Smooth muscle cell (in vitro differentiated cells): ENCODE data around the gene FUT8. TPM values are rescaled to one million over a fixed set of nuclear protein-coding genes. Genes with fewer than 3 reads are reported as not detected.

ENCODE experiments used
- DNase-seq: peaks from one replicate; lab custom pipeline; 2025; ENCODE audit not compliant: unreplicated experiment; lab: John Stamatoyannopoulos, UW
- H2AFZ ChIP-seq: fragments of 200-600 bp; sonication (generic); 2 replicates; pipeline ENCODE4 v1.6.0; 2016; ENCODE audit warnings: antibody characterized with exemption, low read depth, mild to moderate bottlenecking
- H3F3A ChIP-seq: fragments of 200-600 bp; sonication (generic); 2 replicates; pipeline ENCODE4 v1.6.0; 2017; ENCODE audit warnings: antibody characterized with exemption, low read depth
- H3K27ac ChIP-seq: fragments of 200-600 bp; sonication (generic); 2 replicates; pipeline ENCODE4 v1.5.1; 2016; ENCODE audit warnings: low read depth, mild to moderate bottlenecking
- H3K27me3 ChIP-seq: fragments of 200-600 bp; sonication (generic); 2 replicates; pipeline ENCODE4 v1.6.1; 2016; ENCODE audit warnings: low read depth, mild to moderate bottlenecking
- H3K36me3 ChIP-seq: fragments of 200-600 bp; sonication (generic); 2 replicates; pipeline ENCODE4 v1.5.1; 2016; ENCODE audit warnings: low read depth
- H3K4me1 ChIP-seq: fragments of 200-600 bp; sonication (generic); 2 replicates; pipeline ENCODE4 v1.5.1; 2016; ENCODE audit warnings: low read depth
- H3K4me2 ChIP-seq: fragments of 200-600 bp; sonication (generic); 2 replicates; pipeline ENCODE4 v1.6.0; 2016; ENCODE audit warnings: mild to moderate bottlenecking
- H3K4me3 ChIP-seq: fragments of 200-600 bp; sonication (generic); 2 replicates; pipeline ENCODE4 v1.5.1; 2016; ENCODE audit warnings: mild to moderate bottlenecking
- H3K79me2 ChIP-seq: fragments of 200-600 bp; sonication (generic); 2 replicates; pipeline ENCODE4 v1.6.0; 2016; ENCODE audit warnings: low read depth, mild to moderate bottlenecking
- H3K9ac ChIP-seq: fragments of 200-600 bp; sonication (generic); 2 replicates; pipeline ENCODE4 v1.6.0; 2016; ENCODE audit warnings: low read depth
- H3K9me3 ChIP-seq: fragments of 200-600 bp; sonication (generic); replicated peaks from 2 replicates; pipeline ENCODE4 v1.5.1; 2016; ENCODE audit warnings: low read depth
- H4K20me1 ChIP-seq: fragments of 200-600 bp; sonication (generic); 2 replicates; pipeline ENCODE4 v1.6.0; 2016; ENCODE audit warnings: low read depth
- WGBS: methylation state at CpG from one replicate; pipeline ENCODE4 v1.1.7; 2016; ENCODE audit warnings: low lambda C conversion rate; 5-methylcytosine and 5-hydroxymethylcytosine counted together
- polyA plus RNA-seq: library from polyadenylated mRNA; unstranded; fragments of >200 nt; fragmentation: Nextera tagmentation; extraction: Ambion mirVana; gene quantifications from 2 replicates; pipeline ENCODE4 v1.2.1, GENCODE V29; 2016
- total RNA-seq: library from RNA; depleted of rRNA; stranded (reverse); fragments of >200 nt; gene quantifications from 2 replicates; pipeline ENCODE4 v1.2.3, GENCODE V29; 2014
- TF ChIP-seq, protein P1 (sequence below): fragments of 200-600 bp; sonication (generic); IDR thresholded peaks from 2 replicates; pipeline ENCODE4 v1.5.1; 2017; ENCODE audit warnings: borderline replicate concordance, mild to moderate bottlenecking, antibody characterized with exemption; ENCODE audit not compliant: insufficient read depth, poor library complexity, severe bottlenecking

FUT8 gene
- total and polyA plus RNA-seq, 2 experiments from 2014 or later: 12.8 to 50.2 TPM

DNA sequence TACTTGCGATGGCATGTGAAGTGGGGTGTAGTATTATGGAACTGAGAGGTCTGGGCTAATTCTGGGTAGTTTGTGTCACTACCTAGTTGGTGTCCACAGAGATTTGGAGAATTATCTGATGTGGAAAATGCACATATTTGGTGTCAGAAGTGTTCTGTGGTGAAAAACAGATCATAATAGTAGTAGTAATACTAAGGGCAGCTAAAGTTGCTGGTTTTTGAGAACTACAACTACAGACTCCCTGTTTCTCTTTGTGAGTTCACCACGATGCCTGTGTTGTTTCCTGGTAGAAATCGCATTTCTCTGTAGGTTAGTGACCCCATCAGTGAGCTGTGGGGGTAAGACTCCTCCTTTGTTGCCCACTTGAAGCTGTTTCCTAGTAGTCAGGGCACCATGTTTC lies 206.5 kb downstream of the FUT8 start:
- TF ChIP-seq, protein P1, sequence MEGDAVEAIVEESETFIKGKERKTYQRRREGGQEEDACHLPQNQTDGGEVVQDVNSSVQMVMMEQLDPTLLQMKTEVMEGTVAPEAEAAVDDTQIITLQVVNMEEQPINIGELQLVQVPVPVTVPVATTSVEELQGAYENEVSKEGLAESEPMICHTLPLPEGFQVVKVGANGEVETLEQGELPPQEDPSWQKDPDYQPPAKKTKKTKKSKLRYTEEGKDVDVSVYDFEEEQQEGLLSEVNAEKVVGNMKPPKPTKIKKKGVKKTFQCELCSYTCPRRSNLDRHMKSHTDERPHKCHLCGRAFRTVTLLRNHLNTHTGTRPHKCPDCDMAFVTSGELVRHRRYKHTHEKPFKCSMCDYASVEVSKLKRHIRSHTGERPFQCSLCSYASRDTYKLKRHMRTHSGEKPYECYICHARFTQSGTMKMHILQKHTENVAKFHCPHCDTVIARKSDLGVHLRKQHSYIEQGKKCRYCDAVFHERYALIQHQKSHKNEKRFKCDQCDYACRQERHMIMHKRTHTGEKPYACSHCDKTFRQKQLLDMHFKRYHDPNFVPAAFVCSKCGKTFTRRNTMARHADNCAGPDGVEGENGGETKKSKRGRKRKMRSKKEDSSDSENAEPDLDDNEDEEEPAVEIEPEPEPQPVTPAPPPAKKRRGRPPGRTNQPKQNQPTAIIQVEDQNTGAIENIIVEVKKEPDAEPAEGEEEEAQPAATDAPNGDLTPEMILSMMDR: no peak
- Histone ChIP-seq H3K4me1 (no peaks in the 10 kb centered on the region), H3K79me2 (no peaks in the 10 kb centered on the region), H3K9me3 (no peaks in the 10 kb centered on the region), H3K36me3 (no peaks in the 10 kb centered on the region), H3K27me3 (no peaks in the 10 kb centered on the region), H2AFZ (no peak overlapping the region), H3F3A (no peaks in the 10 kb centered on the region), H3K27ac (no peak overlapping the region), H3K4me2 (no peak overlapping the region), H4K20me1 (no peaks in the 10 kb centered on the region), H3K4me3 (no peak overlapping the region), H3K9ac (no peak overlapping the region)
- DNase-seq: no peak
- 89% methylated on average over 3 of the region's 3 CpGs for WGBS

DNA sequence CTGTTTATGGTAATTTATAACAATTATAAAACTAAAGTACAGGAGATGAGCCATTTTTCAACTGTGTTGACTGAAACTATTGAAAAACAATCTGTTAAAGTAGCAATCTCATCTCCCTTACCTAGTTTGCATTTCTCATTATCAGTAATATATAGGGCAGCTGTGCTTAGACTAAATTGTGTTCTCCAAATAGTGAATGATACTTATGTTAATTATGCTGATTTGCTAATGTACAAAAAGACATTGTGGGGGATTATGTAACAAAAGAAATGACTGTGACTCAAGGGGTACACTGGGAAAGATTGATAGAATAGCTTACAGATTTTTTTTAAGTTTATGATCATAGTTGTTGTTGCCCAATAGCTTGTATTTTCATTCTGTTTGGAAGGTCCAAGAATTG lies 207.7 kb downstream of the FUT8 start:
- no peaks in the 10 kb centered on the region for H3K9me3 ChIP-seq
- DNase-seq: no peak
- no peak overlapping the region for H3K4me3 ChIP-seq
- no peaks in the 10 kb centered on the region for H3K79me2 ChIP-seq
- no peaks in the 10 kb centered on the region for H3F3A ChIP-seq
- H3K9ac ChIP-seq: no peak overlapping the region
- H4K20me1 ChIP-seq: no peaks in the 10 kb centered on the region
- no peak overlapping the region for H2AFZ ChIP-seq
- H3K27ac ChIP-seq: no peak overlapping the region
- no peaks in the 10 kb centered on the region for H3K4me1 ChIP-seq
- TF ChIP-seq, protein P1: no peak
- H3K27me3 ChIP-seq: no peaks in the 10 kb centered on the region
- H3K36me3 ChIP-seq: no peaks in the 10 kb centered on the region
- no peak overlapping the region for H3K4me2 ChIP-seq

DNA sequence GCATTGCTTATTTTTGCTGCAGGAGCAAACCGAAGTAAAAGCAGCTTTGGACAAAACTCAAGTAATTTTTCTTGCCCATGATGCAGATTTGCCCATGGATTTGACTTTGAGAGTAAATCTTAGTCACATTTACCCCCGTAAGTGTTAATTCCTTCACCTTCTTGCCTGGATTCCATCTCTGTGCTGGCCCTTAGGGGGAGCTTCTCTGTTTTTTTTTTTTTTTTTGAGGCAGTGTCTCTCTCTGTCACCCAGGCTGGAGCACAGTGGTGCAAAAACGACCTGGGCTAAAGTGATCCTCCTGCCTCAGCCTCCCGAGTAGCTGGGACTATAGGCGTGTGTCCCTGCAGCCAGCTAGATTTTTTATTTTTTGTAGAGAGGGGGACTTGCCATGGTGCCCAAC lies 210.2 kb downstream of the FUT8 start:
- H4K20me1 ChIP-seq: no peaks in the 10 kb centered on the region
- no peaks in the 10 kb centered on the region for H3K27me3 ChIP-seq
- TF ChIP-seq, protein P1: no peak
- H3F3A ChIP-seq: no peaks in the 10 kb centered on the region
- H3K27ac ChIP-seq: no peak overlapping the region
- no peak overlapping the region for H3K9ac ChIP-seq
- H3K4me2 ChIP-seq: no peak overlapping the region
- WGBS: 96% methylated on average over 5 of the region's 5 CpGs
- no peaks in the 10 kb centered on the region for H3K79me2 ChIP-seq
- no peaks in the 10 kb centered on the region for H3K4me1 ChIP-seq
- H3K4me3 ChIP-seq: no peak overlapping the region
- no peak overlapping the region for H2AFZ ChIP-seq
- no peaks in the 10 kb centered on the region for H3K9me3 ChIP-seq
- no peaks in the 10 kb centered on the region for H3K36me3 ChIP-seq
- DNase-seq: no peak

DNA sequence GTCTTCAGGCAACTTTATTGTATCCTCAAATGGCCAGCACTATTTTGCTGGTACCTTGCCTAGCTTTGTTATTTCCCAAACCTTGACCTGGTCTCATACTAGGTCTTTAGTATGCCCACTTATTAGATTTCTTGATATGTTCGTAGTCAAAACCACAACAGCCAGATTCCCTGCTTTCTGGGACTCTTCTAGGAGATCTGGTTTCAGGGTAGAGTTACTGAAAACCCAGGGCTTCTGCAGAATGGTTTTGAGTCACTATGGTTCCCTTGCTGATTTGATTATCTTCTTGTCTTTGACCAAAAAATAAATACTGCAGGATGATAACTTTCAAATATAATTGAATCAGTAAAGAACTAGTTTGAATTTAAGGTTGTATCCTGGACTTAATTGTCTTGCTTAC lies 211.2 kb downstream of the FUT8 start:
- H3K79me2 ChIP-seq: no peaks in the 10 kb centered on the region
- 81% methylated on average over 1 of the region's 1 CpG for WGBS

More for the DNA sequence above, 211.2 kb downstream of the FUT8 start:
- H3K27ac ChIP-seq: no peak overlapping the region
- no peaks in the 10 kb centered on the region for H3K9me3 ChIP-seq
- TF ChIP-seq, protein P1: no peak
- H3K4me2 ChIP-seq: no peak overlapping the region
- no peak for DNase-seq
- no peaks in the 10 kb centered on the region for H3K36me3 ChIP-seq
- no peaks in the 10 kb centered on the region for H3K4me1 ChIP-seq
- H3K27me3 ChIP-seq: no peaks in the 10 kb centered on the region
- no peak overlapping the region for H3K4me3 ChIP-seq
- no peak overlapping the region for H3K9ac ChIP-seq
- H4K20me1 ChIP-seq: no peaks in the 10 kb centered on the region
- H3F3A ChIP-seq: no peaks in the 10 kb centered on the region
- no peak overlapping the region for H2AFZ ChIP-seq
